ENCODE results near the gene TMIE. TPM values are rescaled to one million over a fixed set of nuclear protein-coding genes. Genes with fewer than 3 reads are reported as not detected.

The TMIE gene
- total and polyA plus RNA-seq, 10 of the 15 experiments (the other 5 are each of a cell fraction or from before 2014, with no cell fraction given) = not detected

GRCh38 chr3:46705022-46705530, 3.9 kb downstream of the TMIE start:
- in situ Hi-C loops (cut with MboI) = no loop called here
- ChIA-PET SMC1A (ENCODE audit: uncharacterized antibody, unreplicated experiment) (interaction anchor here (0.9 to 1.2 kb wide), 2 partner anchors 174 to 190 kb away, joined by 3 read pairs; no protein-coding TSS in a partner anchor), RAD21 (ENCODE audit: unreplicated experiment) (interaction anchor here (1.1 to 1.4 kb wide), 2 partner anchors 9 to 191 kb away, joined by 3 to 4 read pairs; no protein-coding TSS in a partner anchor), POLR2A (no interaction called here), CTCF (interaction anchor here (1.5 to 2.5 kb wide), 2 partner anchors 158 to 190 kb away, joined by 5 to 15 read pairs; partner anchors contain the start of gene MYL3)
- FAIRE-seq = peak; percentile 93
- H4K20me1 ChIP-seq (ENCODE audit: control insufficient read depth, insufficient read depth) = no peaks in the 10 kb centered on the region
- H2AFZ ChIP-seq (ENCODE audit: control insufficient read depth, low read depth, low read length) = no peak overlapping the region
- no peaks in the 10 kb centered on the region for H3K36me3 ChIP-seq (ENCODE audit: control insufficient read depth in 2 of 2, insufficient read depth in 2 of 2, low read length in 1 of 2)
- peaks cover 2 to 7% of the 10 kb centered on the region in 2 experiments; a peak in 2 of 4 replicates for H3K27me3 ChIP-seq (replicated peaks in 1 of 2; ENCODE audit: control insufficient read depth in 2 of 2, insufficient read depth in 2 of 2, low read length in 1 of 2)
- no TSS peak for BruUV-seq (replicated peaks)
- peak; percentile 19 for DNase-seq (ENCODE audit: low read depth, low spot score)
- WGBS (ENCODE audit: insufficient coverage, insufficient replicate concordance, low lambda C conversion rate, missing lambda C conversion rate) = 27% methylated on average over 4 of the region's 4 CpGs
- no peaks in the 10 kb centered on the region for H3K9me3 ChIP-seq (replicated peaks; ENCODE audit: control insufficient read depth, insufficient read depth, low read length)
- ATAC-seq = peak; percentile 96
- intact Hi-C loops (cut with micrococcal nuclease; ENCODE audit: unreplicated experiment) = loop anchor here (1.0 to 10.0 kb wide), 2 partner anchors 190 to 310 kb away; no protein-coding TSS in a partner anchor
- H3K79me2 ChIP-seq (ENCODE audit: control insufficient read depth, insufficient read depth, low read length) = no peaks in the 10 kb centered on the region
- no peak overlapping the region for H3K27ac ChIP-seq (ENCODE audit: control insufficient read depth, insufficient read depth)
- no peak overlapping the region for H3K9ac ChIP-seq (ENCODE audit: control insufficient read depth, insufficient read depth, low read length)
- H3K4me1 ChIP-seq (ENCODE audit: control insufficient read depth, insufficient read depth, low read length) = no peaks in the 10 kb centered on the region
- no peak overlapping the region for H3K4me2 ChIP-seq (ENCODE audit: control insufficient read depth, insufficient read depth)
- H3K4me3 ChIP-seq = no peak overlapping the region
- TF ChIP-seq ZNF622 (IDR thresholded peaks at IDR 0.05) (no peak), FOXK2 (IDR thresholded peaks at IDR 0.05) (no peak), GABPA (IDR thresholded peaks at IDR 0.05; ENCODE audit: low read depth) (no peak), RAD21 (IDR thresholded peaks at IDR 0.05; ENCODE audit: insufficient read depth, low read depth, low read length) (peak; percentile 95), ZBTB40 (IDR thresholded peaks at IDR 0.05; ENCODE audit: borderline replicate concordance) (no peak), ZNF24 (IDR thresholded peaks at IDR 0.05) (no peak), SMARCA5 (IDR thresholded peaks at IDR 0.05) (no peak), ZNF207 (IDR thresholded peaks at IDR 0.05; ENCODE audit: borderline replicate concordance) (0 out of 2 replicates have a peak, but pooled peaks have one; percentile 33), RB1 (IDR thresholded peaks at IDR 0.05; ENCODE audit: borderline replicate concordance) (peak; percentile 55; the same call in 1 of the 2 replicates), HDAC2 (IDR thresholded peaks at IDR 0.05) (no peak), NR2C2 (IDR thresholded peaks at IDR 0.05; ENCODE audit: borderline replicate concordance, control insufficient read depth, insufficient read length, low read depth) (no peak), REST (IDR thresholded peaks at IDR 0.05; ENCODE audit: low read depth, low read length) (peak; percentile 81), EED (IDR thresholded peaks at IDR 0.05; ENCODE audit: low read depth) (no peak), USF1 (IDR thresholded peaks at IDR 0.05; ENCODE audit: borderline replicate concordance, extremely low read length, insufficient read depth, low read depth, low read length) (no peak)

Data from GM12878 (cell line).